ENCODE results near the gene GNAI3.

GNAI3 gene

DNA sequence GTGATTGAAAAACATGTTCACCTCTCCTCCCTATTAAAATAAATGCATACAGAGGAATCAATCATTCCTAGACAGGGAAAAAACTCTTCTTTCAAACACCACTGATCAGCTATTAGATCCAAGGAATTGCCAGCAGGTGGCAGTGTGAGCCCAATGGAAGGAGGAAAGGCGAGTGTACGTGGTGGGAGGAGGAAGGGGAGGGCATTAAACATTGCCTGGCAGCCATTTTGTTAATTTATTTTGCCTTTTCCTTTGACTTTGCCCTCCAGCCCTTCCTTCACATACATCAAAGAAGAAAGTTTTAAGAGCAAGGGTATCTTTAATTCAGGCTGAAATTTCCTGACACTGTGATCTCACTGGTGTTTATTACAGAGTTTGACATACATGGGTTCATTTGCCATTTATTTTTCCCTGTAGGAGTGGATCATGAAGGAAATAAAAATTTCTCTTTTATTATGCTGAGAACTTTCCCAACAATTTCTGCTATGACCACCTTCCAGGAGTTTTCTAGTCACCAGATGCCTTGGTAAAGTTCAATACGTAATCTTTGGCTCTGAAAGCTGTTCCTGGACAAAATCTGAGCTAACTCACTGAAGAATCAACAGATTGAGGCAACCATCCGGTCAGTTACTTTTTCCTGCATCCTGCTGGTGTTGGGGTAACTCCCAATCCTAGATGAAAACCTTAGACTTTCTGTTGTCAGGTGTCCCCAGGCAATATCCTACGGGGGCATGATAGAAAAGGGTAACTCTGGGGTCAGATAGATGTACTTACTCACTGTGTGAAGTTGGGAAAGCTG lies 1.9 kb upstream of the GNAI3 start:
- DNase-seq, result peak; percentile 88

DNA sequence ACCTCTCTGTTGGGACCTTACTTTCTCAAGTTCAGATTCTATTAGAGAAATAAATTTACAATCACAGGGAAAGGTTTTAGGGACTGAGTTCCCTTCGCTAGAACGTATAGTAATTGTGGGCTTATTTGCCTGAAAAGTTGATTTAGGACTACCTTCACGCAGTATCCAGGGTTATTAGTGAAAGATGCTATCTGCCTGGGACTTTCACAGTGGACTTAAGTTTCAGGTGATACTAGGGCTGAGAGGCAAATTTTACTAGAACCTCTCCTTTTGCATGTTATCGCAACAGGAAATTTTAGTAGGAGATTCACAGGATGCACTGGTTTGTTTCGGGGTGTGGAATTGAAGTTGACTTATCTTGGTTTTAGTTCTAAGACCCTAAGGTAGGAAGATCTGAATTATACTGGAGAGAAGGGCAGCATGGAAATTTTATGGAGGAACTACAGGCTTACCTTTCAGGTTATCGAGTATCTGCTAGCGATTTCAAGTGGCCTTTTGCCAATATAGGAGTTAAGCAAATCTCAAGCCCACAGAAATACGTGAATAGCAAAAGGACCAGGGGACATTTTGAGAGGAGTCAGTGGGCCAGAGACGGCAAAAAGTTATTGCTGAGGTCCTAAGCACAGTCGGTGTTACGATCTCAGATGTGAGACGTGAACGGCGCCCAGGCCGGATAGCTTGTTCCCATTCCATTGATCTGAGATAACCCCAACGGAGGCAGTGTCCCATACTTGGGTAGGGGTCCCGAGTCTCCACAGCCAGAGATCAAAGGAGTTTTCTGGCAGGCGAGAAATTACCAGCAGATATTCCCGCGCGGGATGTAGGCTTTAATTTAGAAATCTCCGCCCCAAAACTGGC lies 723 bp upstream of the GNAI3 start:
- no peak for DNase-seq

DNA sequence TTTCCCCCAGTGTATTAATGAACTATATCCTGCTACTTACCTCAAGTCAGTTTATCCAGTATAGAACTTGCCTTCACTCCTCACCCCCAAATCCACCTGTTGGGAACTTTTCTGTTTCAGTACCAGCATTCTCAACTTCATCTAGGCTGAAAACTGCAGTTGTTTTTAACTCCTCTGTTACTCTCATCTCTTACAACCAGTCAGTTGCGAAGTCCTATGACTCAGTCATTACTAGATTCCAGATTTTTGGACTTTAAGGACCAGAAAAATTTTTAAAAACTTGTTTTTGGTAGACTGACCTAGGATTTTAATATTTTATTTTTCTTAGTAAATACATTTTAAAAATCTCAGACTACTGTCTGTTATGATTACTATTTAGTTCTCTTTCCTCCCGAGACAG lies 8.1 kb downstream of the GNAI3 start:
- DNase-seq, result no peak

DNA sequence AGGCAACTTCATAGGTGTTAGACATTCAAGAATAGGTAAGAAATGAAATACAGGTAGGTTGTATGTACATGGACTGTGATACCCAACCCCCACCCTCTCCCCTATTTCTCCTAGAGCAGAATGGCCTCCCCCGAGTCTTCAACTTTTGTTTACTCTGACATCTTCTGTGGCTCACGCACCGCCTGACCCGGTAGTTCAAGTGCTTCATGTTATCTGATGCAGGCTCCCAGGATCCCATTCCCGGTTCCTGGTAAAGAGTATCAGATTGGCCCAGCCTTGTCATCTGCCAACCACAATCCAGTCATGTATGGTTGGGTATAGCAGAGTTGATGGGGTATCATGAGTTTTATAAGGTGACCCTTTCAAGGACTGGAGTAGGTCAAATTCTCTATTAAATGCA lies 9.1 kb downstream of the GNAI3 start:
- no peak for DNase-seq

DNA sequence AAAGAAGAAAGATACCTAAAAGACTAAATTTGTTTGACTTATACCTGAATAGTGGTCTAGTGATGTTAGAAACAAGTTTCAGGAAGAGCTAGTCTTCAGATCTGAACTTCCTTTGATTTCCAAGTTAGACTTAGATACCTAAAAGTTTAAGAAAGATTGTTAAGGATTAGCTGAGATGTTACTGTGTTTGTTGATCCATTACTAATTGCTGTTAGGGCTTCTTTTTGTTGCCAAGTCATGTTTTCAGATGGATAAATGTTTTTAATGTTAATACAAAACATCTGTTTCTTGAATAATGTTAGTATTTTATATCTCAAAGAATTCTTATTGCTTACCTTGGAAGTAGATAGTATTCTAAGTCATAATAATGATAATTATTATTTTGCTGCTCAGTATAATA lies 11.6 kb downstream of the GNAI3 start:
- no peak for DNase-seq

DNA sequence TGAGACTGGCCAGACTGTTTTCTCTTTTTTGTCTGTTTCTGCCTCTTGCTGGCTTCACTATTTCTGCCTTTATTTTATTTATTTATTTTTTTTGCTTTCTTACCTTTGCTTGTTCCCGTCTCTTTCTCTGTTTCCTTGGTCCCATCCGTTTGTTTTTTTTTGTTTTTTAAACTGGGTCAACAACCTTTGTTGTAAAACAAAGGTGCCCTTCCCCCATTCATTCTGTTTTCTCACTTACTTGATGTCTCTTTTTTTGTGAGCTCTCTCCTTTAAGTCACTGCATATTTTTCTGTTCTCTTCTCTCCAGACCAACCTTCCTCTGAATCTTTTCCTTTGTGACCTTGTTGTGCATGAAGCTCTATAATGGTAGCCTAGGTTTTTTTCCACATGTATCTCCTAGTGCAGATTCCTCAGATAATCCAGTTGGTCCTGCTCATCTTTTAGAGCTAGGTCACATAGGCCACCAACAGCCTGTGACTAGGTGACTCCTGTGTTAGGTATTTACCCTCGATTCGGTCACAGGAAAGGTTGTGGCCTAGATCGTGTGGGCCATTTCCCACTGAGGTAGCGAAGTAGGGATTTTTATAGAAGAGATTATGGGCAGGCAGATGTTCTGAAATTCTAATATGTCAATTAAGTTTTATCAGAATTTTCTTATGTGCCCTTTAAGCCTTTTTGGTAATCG lies 15.9 kb downstream of the GNAI3 start:
- no peak for DNase-seq

DNA sequence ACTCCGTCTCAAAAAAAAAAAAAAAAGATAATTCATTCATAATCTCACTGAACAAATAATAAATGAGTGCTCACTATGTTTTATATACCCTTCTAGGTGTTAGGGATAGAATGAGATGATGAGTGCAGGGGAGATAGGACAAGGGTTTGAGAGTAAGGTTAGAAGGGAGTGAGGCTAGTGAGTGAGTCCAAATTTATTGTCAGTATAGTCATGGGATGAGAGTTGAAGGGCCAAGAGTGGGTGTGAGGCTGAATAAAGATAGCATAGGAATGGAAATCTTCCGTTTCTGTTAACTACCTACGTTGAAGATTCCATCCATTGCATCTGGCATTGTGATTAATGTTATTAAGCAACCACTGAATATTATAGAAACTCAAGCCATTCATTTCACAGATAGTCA lies 16.8 kb downstream of the GNAI3 start:
- DNase-seq, result no peak

DNA sequence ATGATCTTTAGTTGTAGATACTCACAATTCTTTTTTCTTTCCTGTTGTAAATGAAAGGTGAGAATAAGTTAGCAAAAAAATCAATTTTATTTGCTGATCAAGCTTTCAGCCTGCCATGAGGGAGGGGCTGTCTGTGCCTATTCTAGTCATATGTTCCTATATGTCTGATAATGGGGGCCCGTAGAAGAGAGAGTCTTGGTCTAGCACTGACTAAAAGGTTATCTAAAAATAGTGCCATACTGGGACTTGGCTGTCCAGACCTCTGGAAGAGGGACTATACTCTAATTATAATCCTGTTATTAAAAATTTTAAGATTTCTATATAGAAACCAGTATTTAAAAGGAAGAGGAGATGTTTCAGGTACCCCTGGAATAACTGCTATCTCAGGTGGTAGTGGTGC lies 18.6 kb downstream of the GNAI3 start:
- DNase-seq, result no peak

DNA sequence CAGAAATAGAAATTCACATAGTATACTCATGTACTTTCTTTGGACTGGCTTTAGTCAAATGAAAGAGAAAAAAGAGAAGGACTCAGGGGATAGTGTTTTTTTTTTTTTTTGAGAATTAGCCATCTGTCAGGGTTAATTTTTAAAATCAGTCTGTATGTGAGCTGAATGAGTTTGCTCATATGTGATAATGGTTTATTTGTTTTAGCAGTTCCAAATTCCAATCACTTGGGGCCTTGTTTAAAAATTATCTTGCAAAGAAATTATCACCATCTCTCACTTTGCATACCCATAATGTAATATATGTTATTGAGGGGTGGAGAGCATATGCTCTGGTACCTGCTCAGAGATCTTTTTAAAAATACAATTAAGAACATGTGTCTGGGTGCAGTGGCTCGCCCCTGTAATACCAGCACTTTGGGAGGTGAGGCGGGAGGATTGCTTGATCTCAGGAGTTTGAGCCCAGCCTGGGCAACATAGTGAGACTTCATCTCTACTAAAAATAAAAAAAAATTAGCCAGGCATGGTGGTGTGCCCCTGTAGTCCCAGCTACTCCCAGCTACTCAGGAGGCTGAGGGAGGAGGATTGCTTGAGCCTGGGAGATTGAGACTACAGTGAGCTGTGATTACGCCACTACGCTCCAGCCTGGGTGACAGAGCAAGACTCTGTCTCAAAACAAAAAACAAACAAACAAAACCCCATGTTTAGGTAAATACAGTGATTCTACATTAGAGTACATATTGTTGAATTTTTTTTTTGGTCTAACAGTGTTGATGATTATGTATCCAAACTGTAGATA lies 19.7 kb downstream of the GNAI3 start:
- DNase-seq, result no peak

DNA sequence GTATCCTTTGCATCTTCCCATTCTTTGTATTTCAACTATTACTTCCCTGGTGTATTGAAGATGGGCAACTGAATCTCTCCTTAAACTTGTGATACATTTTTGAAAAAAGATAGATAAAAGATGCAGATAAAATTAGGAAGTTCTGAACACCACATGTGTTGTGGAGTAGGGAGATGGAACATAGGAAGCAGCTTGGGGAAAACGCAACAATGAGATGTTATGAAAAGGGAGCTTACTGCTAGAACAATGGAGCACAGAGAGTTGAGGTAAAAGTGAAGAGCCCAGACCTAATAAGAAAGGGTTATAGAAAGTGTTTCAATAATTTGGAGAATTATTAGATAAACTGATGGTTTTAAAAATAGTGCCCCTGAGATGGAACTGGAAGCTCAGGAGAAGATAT lies 20.9 kb downstream of the GNAI3 start:
- DNase-seq, result no peak

DNA sequence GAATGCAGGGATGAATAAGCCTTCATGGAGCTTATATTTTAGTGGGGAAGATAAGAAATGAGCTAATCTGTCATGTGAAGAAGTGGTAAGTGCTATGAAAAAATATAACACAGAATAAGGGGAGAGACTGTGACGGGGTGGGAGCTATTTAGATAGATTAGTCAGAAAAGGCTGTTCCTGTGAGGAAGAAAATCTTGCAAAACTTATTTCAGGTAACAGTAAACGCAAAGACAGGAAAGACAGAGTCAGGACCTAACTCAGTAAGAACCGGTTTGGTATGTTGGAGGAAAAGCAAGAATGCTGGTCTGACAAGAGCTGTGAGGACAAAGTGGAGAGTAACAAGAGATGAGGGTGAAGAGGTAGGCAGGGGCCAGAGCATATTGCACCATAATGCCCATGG lies 22.0 kb downstream of the GNAI3 start:
- DNase-seq, result no peak

DNA sequence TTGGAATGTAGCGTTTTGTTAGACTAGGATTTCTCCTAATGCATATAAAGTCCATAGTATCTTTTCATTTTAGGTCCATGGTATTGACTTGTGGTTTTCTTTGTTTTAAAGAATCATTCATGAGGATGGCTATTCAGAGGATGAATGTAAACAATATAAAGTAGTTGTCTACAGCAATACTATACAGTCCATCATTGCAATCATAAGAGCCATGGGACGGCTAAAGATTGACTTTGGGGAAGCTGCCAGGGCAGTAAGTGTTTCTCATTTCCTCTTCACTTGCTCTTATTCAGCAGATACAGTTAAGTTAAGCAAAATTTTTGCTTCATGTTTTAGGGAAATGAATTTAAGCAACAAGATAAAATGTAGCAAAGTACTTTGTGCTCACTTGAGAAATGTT lies 25.4 kb downstream of the GNAI3 start:
- no peak for DNase-seq

DNA sequence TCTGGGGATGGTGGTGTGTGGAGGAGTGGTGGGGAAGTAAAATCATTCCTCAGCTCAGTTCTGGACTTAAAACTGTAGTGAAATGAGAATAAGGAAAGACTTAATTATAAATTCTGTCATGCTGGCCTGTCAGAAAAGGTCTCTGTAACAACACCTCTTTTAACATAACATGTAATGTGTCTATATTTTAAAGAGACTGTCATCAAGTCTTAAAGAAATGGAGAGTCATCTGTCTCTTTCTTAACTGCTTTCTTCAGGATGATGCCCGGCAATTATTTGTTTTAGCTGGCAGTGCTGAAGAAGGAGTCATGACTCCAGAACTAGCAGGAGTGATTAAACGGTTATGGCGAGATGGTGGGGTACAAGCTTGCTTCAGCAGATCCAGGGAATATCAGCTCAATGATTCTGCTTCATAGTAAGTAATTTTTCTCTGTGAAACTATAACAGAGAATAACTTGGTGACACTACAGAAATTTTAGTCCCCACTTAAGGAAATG lies 30.6 kb downstream of the GNAI3 start:
- DNase-seq, result no peak

DNA sequence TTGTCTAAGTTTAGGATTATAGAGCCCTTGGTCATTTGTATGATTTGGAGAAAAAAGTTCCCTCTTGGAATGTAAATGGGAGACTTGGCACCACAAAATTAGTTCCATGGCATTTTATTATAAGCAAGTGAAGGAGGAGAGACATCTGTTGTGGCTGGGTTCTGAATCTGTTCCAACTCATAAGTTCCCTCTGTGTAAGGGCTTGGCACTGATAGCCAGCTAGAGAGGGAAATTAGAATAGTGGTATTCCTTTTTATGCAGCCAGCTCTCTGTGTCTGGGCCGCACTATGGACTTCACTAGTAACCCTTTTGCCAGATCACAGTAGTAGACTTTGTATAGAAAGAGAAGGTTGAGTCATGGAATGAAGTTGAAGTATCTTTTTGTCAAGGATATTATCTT lies 31.1 kb downstream of the GNAI3 start:
- DNase-seq, result no peak

DNA sequence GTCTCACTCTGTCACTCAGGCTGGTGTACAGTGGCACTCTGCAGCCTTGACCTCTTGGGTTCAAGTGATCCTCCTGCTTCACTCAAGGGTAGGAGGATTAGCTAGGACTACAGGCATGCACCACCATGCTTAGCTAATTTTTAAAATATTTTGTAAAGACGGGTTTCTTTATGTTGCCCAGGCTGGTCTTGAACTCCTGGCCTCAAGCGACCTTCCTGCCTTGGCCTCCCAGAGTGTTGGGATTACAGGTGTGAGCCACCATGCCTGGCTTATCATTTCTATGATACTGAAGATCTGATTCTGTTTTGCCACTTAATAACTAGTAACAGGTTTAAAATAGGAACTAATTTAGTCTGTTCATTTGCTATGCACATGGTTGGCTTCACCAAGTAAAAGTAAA lies 33.6 kb downstream of the GNAI3 start:
- no peak for DNase-seq

DNA sequence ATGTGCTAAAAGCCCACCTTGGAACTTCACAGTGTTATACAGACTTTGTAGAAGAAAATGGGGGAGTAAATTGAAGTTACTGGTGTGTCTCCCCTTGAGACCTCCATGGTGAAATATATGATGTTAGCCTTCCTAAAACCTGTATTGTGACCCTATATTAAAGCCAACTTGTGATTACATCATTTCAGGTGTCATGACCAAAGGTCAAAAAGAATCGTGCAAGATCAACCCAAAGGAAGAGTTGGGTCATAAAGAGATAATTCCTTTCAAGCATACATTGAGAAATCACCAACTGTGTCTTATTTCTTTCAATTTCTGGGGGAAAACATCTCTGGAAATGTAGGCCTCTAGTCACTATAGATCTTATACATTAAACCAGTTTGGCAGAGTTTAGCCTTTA lies 36.4 kb downstream of the GNAI3 start:
- no peak for DNase-seq

DNA sequence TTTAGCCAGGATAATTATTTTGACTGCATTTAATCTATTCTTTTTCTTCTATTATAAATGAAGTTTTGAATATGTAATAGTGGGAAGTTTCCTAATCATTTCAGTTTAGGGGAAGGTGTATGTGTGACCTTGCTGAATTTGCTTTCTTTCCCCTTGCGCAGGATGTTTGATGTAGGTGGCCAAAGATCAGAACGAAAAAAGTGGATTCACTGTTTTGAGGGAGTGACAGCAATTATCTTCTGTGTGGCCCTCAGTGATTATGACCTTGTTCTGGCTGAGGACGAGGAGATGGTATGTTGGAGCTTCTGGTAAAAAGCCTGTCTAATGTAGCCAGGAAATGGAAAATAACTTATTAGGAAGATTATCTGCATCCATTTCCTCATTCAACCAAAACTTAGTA lies 37.6 kb downstream of the GNAI3 start:
- DNase-seq, result no peak

DNA sequence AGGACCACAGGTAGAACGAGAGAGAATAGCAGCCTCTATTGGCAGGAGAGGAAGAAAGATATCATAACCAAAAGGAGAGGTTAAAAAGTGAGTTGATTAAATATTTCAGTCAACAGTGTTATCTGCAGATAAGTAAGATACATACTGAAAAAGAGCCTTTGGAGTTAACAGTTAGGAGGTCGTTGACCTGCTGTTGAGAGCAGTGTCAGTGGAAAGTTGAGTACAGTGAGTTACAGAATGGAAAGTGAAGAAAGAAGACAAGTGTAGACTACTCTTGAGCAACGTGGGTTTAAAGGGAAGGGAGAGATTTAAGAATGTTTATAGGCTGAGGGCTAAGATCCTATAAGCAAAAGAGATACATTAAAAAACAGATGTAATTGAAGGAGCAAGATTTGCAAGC lies 40.8 kb downstream of the GNAI3 start:
- no peak for DNase-seq

DNA sequence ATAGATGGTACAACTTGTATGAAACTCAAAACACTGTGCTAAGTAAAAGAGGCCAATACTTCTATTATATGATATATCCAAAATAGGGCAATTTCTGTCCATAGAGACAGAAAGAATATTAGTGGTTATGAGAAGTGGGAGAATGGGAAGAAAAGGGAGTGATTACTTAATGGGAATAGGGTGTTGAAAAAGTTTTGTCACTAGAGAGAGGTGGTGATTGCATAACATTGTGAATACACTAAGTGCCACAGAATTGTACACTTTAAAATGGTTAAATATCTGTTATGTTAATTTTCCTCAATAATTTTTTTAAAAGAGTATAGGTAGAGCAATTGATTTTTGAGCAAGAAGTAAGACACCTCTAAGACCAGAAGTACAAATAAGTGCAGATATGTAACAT lies 41.3 kb downstream of the GNAI3 start:
- DNase-seq, result no peak

DNA sequence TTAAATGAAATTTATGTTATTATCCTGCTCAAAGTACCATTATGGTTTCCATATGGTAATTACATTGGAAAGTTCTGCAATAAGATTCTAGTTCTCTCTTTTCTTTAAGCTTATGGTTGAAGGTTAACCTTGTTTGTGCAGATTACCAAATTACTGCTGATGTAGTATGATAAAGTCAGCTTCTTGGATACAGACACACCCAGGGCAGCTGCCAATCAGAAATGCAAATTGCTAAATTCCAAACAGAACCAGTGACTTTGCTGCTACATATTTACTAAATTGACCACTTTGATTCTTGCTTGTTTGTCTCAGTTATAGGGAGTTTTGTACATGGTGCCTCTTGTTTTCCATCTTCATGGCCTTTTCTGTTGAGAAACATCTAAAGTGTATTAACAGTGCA lies 44.5 kb downstream of the GNAI3 start:
- DNase-seq, result no peak

DNA sequence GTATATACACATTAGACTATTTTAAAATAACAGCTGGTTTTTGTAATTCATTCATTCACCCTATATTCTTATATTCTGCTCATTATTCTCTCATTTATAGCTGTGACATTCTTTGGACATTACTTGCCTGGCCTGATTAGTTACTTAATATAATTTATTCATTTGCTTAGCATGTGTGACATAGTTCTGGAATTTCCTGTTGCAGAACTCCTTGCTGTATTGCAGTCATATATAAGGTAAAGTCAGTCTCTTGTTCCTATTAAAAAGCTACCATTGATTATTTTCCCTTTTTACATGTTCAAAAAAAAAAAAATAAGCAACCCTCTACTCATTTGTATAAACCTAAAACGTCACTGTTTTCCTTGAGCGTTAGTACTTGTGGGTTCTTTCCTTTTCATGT lies 47.1 kb downstream of the GNAI3 start:
- no peak for DNase-seq

DNA sequence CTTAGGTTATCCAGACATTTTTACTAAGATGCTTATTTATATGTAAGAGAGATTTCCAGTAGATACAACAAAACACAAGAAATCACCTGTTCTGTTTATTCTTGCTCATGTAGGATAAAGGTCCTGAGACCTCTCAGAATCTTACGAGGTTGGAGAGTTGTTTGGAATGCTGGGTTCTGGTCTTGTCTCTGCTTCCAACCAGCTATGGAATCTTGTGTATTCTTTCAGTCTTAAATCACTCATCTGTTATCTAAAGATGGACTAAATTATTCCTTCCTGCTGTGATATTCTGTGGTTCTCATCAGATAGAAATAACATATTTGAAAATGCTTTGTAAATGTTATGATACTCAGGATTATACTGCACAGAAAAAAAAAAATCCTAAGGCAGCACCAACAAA lies 49.7 kb downstream of the GNAI3 start:
- DNase-seq, result no peak

DNA sequence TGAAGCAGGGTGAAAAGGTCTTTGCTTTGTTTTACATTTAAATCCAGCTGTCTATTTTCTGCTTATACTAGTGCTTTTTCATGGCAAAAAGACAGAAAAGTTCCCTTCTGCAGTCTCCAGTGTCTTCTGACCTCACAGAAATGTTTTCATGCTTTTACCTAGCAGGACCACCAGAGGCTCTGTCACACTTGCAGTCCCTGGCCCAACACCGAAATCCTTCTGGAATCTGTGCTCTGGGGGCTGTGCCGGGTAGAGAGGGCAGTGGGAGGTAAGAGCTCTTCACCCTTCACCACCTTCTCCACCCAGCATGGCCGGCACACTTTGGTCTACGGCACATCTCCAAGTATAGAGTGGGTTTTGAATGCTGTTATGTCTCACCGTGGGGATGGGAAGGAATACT lies 50.2 kb downstream of the GNAI3 start:
- no peak for DNase-seq

Measured in NCI-H146 (cell line).